ENCODE results near the gene GUCY2C.
A peak's percentile ranks its signal among the peaks of the same experiment; 100 is the strongest.

GUCY2C gene

DNA sequence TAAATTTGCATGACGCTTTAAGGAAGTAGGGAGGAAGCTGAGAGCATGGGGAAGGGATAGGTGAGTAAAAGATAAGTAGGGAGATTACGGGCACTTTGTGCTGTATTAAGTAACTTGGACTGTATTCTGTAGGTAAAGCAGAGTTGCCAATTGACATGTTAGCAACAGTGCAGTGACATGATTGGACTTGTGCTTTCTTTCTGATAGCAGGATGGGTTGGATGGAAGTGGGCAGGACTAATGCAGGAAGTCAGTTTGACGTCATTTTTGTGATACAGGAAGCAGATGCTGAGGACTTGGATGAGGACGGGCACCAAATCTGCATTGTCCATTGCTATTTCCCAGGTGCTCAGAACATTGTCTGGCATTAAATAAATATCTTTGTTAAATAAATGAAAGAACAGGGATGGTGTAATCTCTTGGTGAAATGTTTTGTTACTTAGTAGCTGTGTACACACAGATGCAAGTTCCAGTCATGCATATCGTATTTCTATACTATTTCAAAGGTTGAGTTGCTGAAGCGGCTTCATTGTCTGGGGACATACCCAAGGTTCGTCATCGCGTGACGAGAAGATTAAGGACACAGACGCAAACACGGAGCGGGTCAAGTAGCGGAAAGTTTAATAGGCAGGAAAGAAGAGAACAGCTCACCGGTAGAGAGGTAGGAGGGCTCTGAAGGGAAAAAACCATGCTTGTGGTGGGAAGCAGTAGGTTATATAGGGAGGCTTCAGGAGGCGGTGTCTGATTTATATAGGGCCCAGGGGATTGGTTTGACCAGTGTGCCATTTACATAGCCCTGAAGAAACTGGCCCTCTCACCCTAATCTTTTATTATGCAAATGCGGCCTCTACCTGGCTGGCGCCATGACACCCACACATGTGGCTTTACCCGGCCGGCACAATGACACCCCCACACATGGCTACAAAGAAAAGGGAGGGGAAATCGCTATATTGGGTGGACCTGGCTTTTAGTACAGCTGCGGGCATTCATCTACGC is 30.7 kb downstream of the GUCY2C start:
- Histone ChIP-seq H3K36me3 (ENCODE audit: control insufficient read depth, low read length) (no peaks in the 10 kb centered on the region), H3K9me2 (replicated peaks; ENCODE audit: control insufficient read depth, low read length) (no peaks in the 10 kb centered on the region), H3K27me3 (ENCODE audit: control insufficient read depth, low read length) (no peaks in the 10 kb centered on the region), H4K20me1 (ENCODE audit: control insufficient read depth, insufficient read depth, low read depth, low read length) (no peaks in the 10 kb centered on the region), H3K27ac (ENCODE audit: low read depth, low read length) (no peak overlapping the region), H3K4me2 (ENCODE audit: low read length) (no peak overlapping the region), H3K9me3 (ENCODE audit: control insufficient read depth, insufficient read depth, low read length) (no peaks in the 10 kb centered on the region), H3K4me3 (ENCODE audit: low read length) (no peak overlapping the region), H3F3A (ENCODE audit: control insufficient read depth, insufficient read depth) (peaks cover 8% of the 10 kb centered on the region), H3K4me1 (ENCODE audit: control insufficient read depth, low read length) (peaks cover 34% of the 10 kb centered on the region), H3K79me2 (ENCODE audit: control insufficient read depth, low read length) (no peaks in the 10 kb centered on the region)
- TF ChIP-seq, protein P1, sequence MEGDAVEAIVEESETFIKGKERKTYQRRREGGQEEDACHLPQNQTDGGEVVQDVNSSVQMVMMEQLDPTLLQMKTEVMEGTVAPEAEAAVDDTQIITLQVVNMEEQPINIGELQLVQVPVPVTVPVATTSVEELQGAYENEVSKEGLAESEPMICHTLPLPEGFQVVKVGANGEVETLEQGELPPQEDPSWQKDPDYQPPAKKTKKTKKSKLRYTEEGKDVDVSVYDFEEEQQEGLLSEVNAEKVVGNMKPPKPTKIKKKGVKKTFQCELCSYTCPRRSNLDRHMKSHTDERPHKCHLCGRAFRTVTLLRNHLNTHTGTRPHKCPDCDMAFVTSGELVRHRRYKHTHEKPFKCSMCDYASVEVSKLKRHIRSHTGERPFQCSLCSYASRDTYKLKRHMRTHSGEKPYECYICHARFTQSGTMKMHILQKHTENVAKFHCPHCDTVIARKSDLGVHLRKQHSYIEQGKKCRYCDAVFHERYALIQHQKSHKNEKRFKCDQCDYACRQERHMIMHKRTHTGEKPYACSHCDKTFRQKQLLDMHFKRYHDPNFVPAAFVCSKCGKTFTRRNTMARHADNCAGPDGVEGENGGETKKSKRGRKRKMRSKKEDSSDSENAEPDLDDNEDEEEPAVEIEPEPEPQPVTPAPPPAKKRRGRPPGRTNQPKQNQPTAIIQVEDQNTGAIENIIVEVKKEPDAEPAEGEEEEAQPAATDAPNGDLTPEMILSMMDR (IDR thresholded peaks at IDR 0.05; ENCODE audit: low read depth, low read length, poor library complexity, severe bottlenecking) = no peak
- no peak for TF ChIP-seq EZH2phosphoT487 (IDR thresholded peaks at IDR 0.05; ENCODE audit: borderline replicate concordance, low read length)

DNA sequence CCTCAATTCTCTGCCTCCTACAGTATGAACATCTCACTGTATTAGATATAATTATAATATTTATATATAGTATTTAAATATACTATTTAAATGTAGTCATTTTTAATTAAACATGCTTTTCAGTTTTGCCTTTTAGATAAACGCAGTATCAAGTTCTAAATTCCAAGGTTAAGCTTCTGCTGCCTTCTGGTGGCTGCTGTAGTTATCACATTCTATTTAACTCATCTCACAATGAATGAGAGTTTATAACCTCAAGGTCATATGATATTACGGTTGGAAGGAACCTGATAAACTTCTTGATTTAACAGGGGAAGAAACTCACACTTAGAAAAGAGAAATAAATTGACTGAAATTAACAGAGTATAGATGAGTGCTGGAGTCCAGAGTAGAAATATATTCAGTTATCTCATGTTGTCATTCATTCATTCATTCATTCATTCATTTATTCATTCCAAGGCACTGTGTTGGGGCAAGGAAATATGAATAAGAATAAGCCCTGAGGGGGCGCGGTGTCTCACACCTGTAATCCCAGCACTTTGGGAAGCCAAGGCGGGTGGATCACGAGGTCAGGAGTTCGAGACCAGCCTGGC is 31.9 kb downstream of the GUCY2C start:
- Histone ChIP-seq H4K20me1 (ENCODE audit: control insufficient read depth, insufficient read depth, low read depth, low read length) (no peaks in the 10 kb centered on the region), H3F3A (ENCODE audit: control insufficient read depth, insufficient read depth) (peaks cover 8% of the 10 kb centered on the region), H3K4me1 (ENCODE audit: control insufficient read depth, low read length) (peaks cover 34% of the 10 kb centered on the region), H3K4me2 (ENCODE audit: low read length) (no peak overlapping the region), H3K79me2 (ENCODE audit: control insufficient read depth, low read length) (no peaks in the 10 kb centered on the region), H3K4me3 (ENCODE audit: low read length) (no peak overlapping the region), H3K9me2 (replicated peaks; ENCODE audit: control insufficient read depth, low read length) (no peaks in the 10 kb centered on the region), H3K36me3 (ENCODE audit: control insufficient read depth, low read length) (no peaks in the 10 kb centered on the region), H3K9me3 (ENCODE audit: control insufficient read depth, insufficient read depth, low read length) (no peaks in the 10 kb centered on the region), H3K27ac (ENCODE audit: low read depth, low read length) (no peak overlapping the region), H3K27me3 (ENCODE audit: control insufficient read depth, low read length) (no peaks in the 10 kb centered on the region)
- TF ChIP-seq EZH2phosphoT487 (IDR thresholded peaks at IDR 0.05; ENCODE audit: borderline replicate concordance, low read length) = no peak
- TF ChIP-seq, protein P1 (IDR thresholded peaks at IDR 0.05; ENCODE audit: low read depth, low read length, poor library complexity, severe bottlenecking) = peak; percentile 72

DNA sequence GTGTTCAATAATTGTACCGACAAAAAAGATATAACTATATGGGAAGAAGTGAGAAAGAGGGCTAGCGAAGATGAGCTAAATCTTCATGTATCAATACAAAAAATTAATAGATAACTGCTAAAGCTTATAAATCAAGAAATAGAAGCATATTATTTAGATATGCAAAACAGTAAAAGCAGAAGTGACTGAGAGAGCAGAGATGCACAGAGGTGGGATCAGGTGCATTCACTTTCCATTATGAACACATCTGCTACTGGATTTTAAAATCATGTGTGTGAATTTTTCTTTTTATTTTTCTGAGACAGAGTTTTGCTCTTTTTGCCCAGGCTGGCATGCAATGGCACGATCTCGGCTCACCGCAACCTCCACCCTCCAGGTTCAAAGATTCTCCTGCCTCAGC is 33.4 kb downstream of the GUCY2C start:
- no peaks in the 10 kb centered on the region for H3K9me3 ChIP-seq (ENCODE audit: control insufficient read depth, insufficient read depth, low read length)
- peaks cover 34% of the 10 kb centered on the region for H3K4me1 ChIP-seq (ENCODE audit: control insufficient read depth, low read length)
- TF ChIP-seq EZH2phosphoT487 (IDR thresholded peaks at IDR 0.05; ENCODE audit: borderline replicate concordance, low read length) = no peak
- TF ChIP-seq, protein P1 (IDR thresholded peaks at IDR 0.05; ENCODE audit: low read depth, low read length, poor library complexity, severe bottlenecking) = no peak
- no peaks in the 10 kb centered on the region for H3K9me2 ChIP-seq (replicated peaks; ENCODE audit: control insufficient read depth, low read length)
- no peaks in the 10 kb centered on the region for H3K36me3 ChIP-seq (ENCODE audit: control insufficient read depth, low read length)
- H4K20me1 ChIP-seq (ENCODE audit: control insufficient read depth, insufficient read depth, low read depth, low read length) = no peaks in the 10 kb centered on the region
- no peaks in the 10 kb centered on the region for H3K27me3 ChIP-seq (ENCODE audit: control insufficient read depth, low read length)
- H3K4me2 ChIP-seq (ENCODE audit: low read length) = peak overlapping the region; percentile 54
- peak overlapping the region; percentile 45 for H3K4me3 ChIP-seq (ENCODE audit: low read length)
- no peaks in the 10 kb centered on the region for H3K79me2 ChIP-seq (ENCODE audit: control insufficient read depth, low read length)
- H3K27ac ChIP-seq (ENCODE audit: low read depth, low read length) = peak overlapping the region; percentile 49
- peaks cover 8% of the 10 kb centered on the region for H3F3A ChIP-seq (ENCODE audit: control insufficient read depth, insufficient read depth)
